Activated CD4-positive, alpha-beta T cell treated with anti-CD3 and anti-CD28 coated beads, Interleukin-2, amount 10 ng/mL, durations not matched to agents 24 days and 14 days (primary cell): ENCODE measurements around the gene MSH2. TPM values are rescaled to one million over a fixed set of nuclear protein-coding genes. Genes with fewer than 3 reads are reported as not detected.

ENCODE experiments used
- DNase-seq: peaks from one replicate; pipeline ENCODE4 v3.0.0; 2022
- H3K27ac Mint-ChIP-seq: one replicate; pipeline ENCODE4 v1.8.0; 2022; ENCODE audit warnings: mild to moderate bottlenecking, mixed read lengths
- H3K27me3 Mint-ChIP-seq: one replicate; pipeline ENCODE4 v1.8.0; 2022; ENCODE audit warnings: mixed read lengths
- H3K36me3 Mint-ChIP-seq: one replicate; pipeline ENCODE4 v1.8.0; 2022; ENCODE audit warnings: low read depth, mild to moderate bottlenecking, mixed read lengths
- H3K4me1 Mint-ChIP-seq: one replicate; pipeline ENCODE4 v1.8.0; 2021; ENCODE audit warnings: mixed read lengths
- H3K4me3 Mint-ChIP-seq: one replicate; pipeline ENCODE4 v1.8.0; 2022; ENCODE audit warnings: mild to moderate bottlenecking, moderate library complexity, mixed read lengths
- H3K9me3 Mint-ChIP-seq: one replicate; pipeline ENCODE4 v1.8.0; 2021; ENCODE audit warnings: mixed read lengths
- intact Hi-C: fragments of 100-400 bp; cut with micrococcal nuclease; formaldehyde crosslinking; loops from one replicate; pipeline ENCODE4 v1.15.1; 2023
- total RNA-seq: library from RNA; stranded (reverse); gene quantifications from 2 replicates; pipeline ENCODE4 v1.2.3, GENCODE V29; 2022

Gene MSH2
- total RNA-seq, 1 donor from 2014 or later, result 79.7 TPM

- DNase-seq, result no peak
- H3K4me1 Mint-ChIP-seq, result peaks cover 9% of the 10 kb centered on the region
- H3K27me3 Mint-ChIP-seq, result no peaks in the 10 kb centered on the region
- H3K27ac Mint-ChIP-seq, result no peak overlapping the region
- H3K9me3 Mint-ChIP-seq, result peaks cover 3% of the 10 kb centered on the region
- peaks cover 49% of the 10 kb centered on the region for H3K36me3 Mint-ChIP-seq
- no peak overlapping the region for H3K4me3 Mint-ChIP-seq
- intact Hi-C loops, result no loop called here
These were observed 57.8 kb downstream of the MSH2 start for GRCh38 chr2:47460766-47461165.

- no peak overlapping the region for H3K27ac Mint-ChIP-seq
- no peaks in the 10 kb centered on the region for H3K4me1 Mint-ChIP-seq
- peaks cover 27% of the 10 kb centered on the region for H3K36me3 Mint-ChIP-seq
- intact Hi-C loops, result no loop called here
- H3K27me3 Mint-ChIP-seq, result no peaks in the 10 kb centered on the region
- no peak overlapping the region for H3K4me3 Mint-ChIP-seq
- no peaks in the 10 kb centered on the region for H3K9me3 Mint-ChIP-seq
- DNase-seq, result no peak
These were observed 68.6 kb downstream of the MSH2 start for GRCh38 chr2:47471429-47472116.

- Mint-ChIP-seq H3K9me3 (no peaks in the 10 kb centered on the region), H3K36me3 (peaks cover 44% of the 10 kb centered on the region), H3K27ac (no peak overlapping the region), H3K27me3 (no peaks in the 10 kb centered on the region), H3K4me3 (no peak overlapping the region), H3K4me1 (peaks cover 2% of the 10 kb centered on the region)
- intact Hi-C loops, result no loop called here
- no peak for DNase-seq
These were observed 76.9 kb downstream of the MSH2 start for GRCh38 chr2:47479863-47480262.

GRCh38 chr2:47483191-47483590 lies 80.2 kb downstream of the MSH2 start:
- no peak overlapping the region for H3K4me3 Mint-ChIP-seq
- peaks cover 44% of the 10 kb centered on the region for H3K36me3 Mint-ChIP-seq

GRCh38 chr2:47484396-47484795 lies 81.4 kb downstream of the MSH2 start:
- Mint-ChIP-seq H3K36me3 (peaks cover 41% of the 10 kb centered on the region), H3K4me3 (no peak overlapping the region), H3K4me1 (peaks cover 14% of the 10 kb centered on the region), H3K27ac (no peak overlapping the region), H3K9me3 (no peaks in the 10 kb centered on the region), H3K27me3 (no peaks in the 10 kb centered on the region)
- DNase-seq, result no peak
- intact Hi-C loops, result no loop called here

More at GRCh38 chr2:47483191-47483590, 80.2 kb downstream of the MSH2 start:
- intact Hi-C loops, result no loop called here
- Mint-ChIP-seq H3K27me3 (no peaks in the 10 kb centered on the region), H3K9me3 (no peaks in the 10 kb centered on the region), H3K4me1 (peaks cover 12% of the 10 kb centered on the region), H3K27ac (no peak overlapping the region)
- no peak for DNase-seq

- H3K4me3 Mint-ChIP-seq, result no peak overlapping the region
- no peak for DNase-seq
- H3K9me3 Mint-ChIP-seq, result no peaks in the 10 kb centered on the region
- peaks cover 15% of the 10 kb centered on the region for H3K4me1 Mint-ChIP-seq
- intact Hi-C loops, result no loop called here
- H3K27me3 Mint-ChIP-seq, result no peaks in the 10 kb centered on the region
- peaks cover 41% of the 10 kb centered on the region for H3K36me3 Mint-ChIP-seq
- no peak overlapping the region for H3K27ac Mint-ChIP-seq
These were observed 82.2 kb downstream of the MSH2 start for GRCh38 chr2:47485177-47485576.

- no peak overlapping the region for H3K27ac Mint-ChIP-seq
- no peaks in the 10 kb centered on the region for H3K9me3 Mint-ChIP-seq
- intact Hi-C loops, result no loop called here
- H3K4me1 Mint-ChIP-seq, result peaks cover 15% of the 10 kb centered on the region
- H3K36me3 Mint-ChIP-seq, result peaks cover 37% of the 10 kb centered on the region
- H3K27me3 Mint-ChIP-seq, result no peaks in the 10 kb centered on the region
- no peak overlapping the region for H3K4me3 Mint-ChIP-seq
- no peak for DNase-seq
These were observed 82.9 kb downstream of the MSH2 start for GRCh38 chr2:47485751-47486300.

GRCh38 chr2:47486841-47487497 lies 84.0 kb downstream of the MSH2 start:
- Mint-ChIP-seq H3K4me1 (peaks cover 15% of the 10 kb centered on the region), H3K36me3 (peaks cover 30% of the 10 kb centered on the region), H3K4me3 (no peak overlapping the region), H3K9me3 (no peaks in the 10 kb centered on the region), H3K27ac (no peak overlapping the region), H3K27me3 (no peaks in the 10 kb centered on the region)
- intact Hi-C loops, result no loop called here
- DNase-seq, result no peak

- DNase-seq, result no peak
- intact Hi-C loops, result no loop called here
- Mint-ChIP-seq H3K36me3 (peaks cover 27% of the 10 kb centered on the region), H3K27me3 (no peaks in the 10 kb centered on the region), H3K4me3 (no peak overlapping the region), H3K27ac (no peak overlapping the region), H3K4me1 (peaks cover 15% of the 10 kb centered on the region), H3K9me3 (no peaks in the 10 kb centered on the region)
These were observed 84.5 kb downstream of the MSH2 start for GRCh38 chr2:47487498-47487875.

GRCh38 chr2:47488870-47489584 lies 86.1 kb downstream of the MSH2 start:
- no peak overlapping the region for H3K27ac Mint-ChIP-seq
- H3K36me3 Mint-ChIP-seq, result peaks cover 19% of the 10 kb centered on the region
- peaks cover 15% of the 10 kb centered on the region for H3K4me1 Mint-ChIP-seq
- no peak for DNase-seq
- intact Hi-C loops, result no loop called here
- H3K4me3 Mint-ChIP-seq, result no peak overlapping the region
- H3K9me3 Mint-ChIP-seq, result peaks cover 4% of the 10 kb centered on the region
- H3K27me3 Mint-ChIP-seq, result no peaks in the 10 kb centered on the region

- Mint-ChIP-seq H3K27me3 (no peaks in the 10 kb centered on the region), H3K4me3 (no peak overlapping the region), H3K4me1 (peaks cover 13% of the 10 kb centered on the region), H3K27ac (no peak overlapping the region), H3K36me3 (peaks cover 11% of the 10 kb centered on the region), H3K9me3 (peaks cover 4% of the 10 kb centered on the region)
- DNase-seq, result no peak
- intact Hi-C loops, result no loop called here
These were observed 87.5 kb downstream of the MSH2 start for GRCh38 chr2:47490406-47490805.

GRCh38 chr2:47493317-47494035 lies 90.5 kb downstream of the MSH2 start:
- peaks cover 3% of the 10 kb centered on the region for H3K4me1 Mint-ChIP-seq
- DNase-seq, result no peak
- H3K4me3 Mint-ChIP-seq, result no peak overlapping the region
- intact Hi-C loops, result no loop called here
- H3K9me3 Mint-ChIP-seq, result peaks cover 11% of the 10 kb centered on the region
- H3K27ac Mint-ChIP-seq, result no peak overlapping the region
- no peaks in the 10 kb centered on the region for H3K27me3 Mint-ChIP-seq
- H3K36me3 Mint-ChIP-seq, result peaks cover 3% of the 10 kb centered on the region

- DNase-seq, result no peak
- intact Hi-C loops, result no loop called here
- peaks cover 5% of the 10 kb centered on the region for H3K36me3 Mint-ChIP-seq
- H3K4me1 Mint-ChIP-seq, result no peaks in the 10 kb centered on the region
- no peak overlapping the region for H3K27ac Mint-ChIP-seq
- H3K4me3 Mint-ChIP-seq, result no peak overlapping the region
- no peaks in the 10 kb centered on the region for H3K27me3 Mint-ChIP-seq
- peaks cover 11% of the 10 kb centered on the region for H3K9me3 Mint-ChIP-seq
These were observed 91.5 kb downstream of the MSH2 start for GRCh38 chr2:47494267-47495130.
